ENCODE data around the gene ATP11B. TPM values are rescaled to one million over a fixed set of nuclear protein-coding genes. Genes with fewer than 3 reads are reported as not detected.

Gene ATP11B
- total and polyA plus RNA-seq, 2 experiments from 2014 or later, result 5.8 to 24.7 TPM

DNA sequence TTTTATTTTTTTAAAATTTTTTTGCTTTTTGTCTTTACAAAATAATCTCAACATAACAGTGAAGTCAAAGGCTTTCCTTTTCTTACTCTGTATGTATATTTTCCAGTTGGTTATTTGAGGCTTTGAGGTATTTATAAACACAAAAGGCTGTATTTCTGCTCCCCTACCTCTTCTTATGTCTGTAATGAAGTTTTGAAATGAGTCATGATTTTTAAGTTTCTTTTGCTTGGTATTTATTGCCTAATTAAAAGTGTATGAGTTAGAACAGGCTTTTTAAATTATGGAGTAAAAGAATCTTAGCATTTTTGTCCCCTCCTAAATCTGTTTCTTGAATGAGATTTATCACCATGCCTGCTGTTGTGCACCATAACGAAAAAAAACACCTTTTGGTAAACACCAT lies 121.0 kb downstream of the ATP11B start:
- Histone ChIP-seq H3K27ac (ENCODE audit: low read depth) (no peak overlapping the region), H4K20me1 (replicated peaks; ENCODE audit: insufficient read depth) (no peaks in the 10 kb centered on the region), H3K36me3 (ENCODE audit: insufficient read depth) (no peaks in the 10 kb centered on the region), H3K4me3 (no peak overlapping the region), H3K9me2 (ENCODE audit: insufficient read depth) (no peaks in the 10 kb centered on the region), H3K4me2 (no peak overlapping the region), H3K27me3 (ENCODE audit: insufficient read depth) (no peaks in the 10 kb centered on the region), H2AFZ (no peak overlapping the region), H3K4me1 (ENCODE audit: insufficient read depth) (no peaks in the 10 kb centered on the region), H3K79me2 (replicated peaks; ENCODE audit: insufficient read depth) (no peaks in the 10 kb centered on the region), H3F3A (replicated peaks; ENCODE audit: low read depth) (no peaks in the 10 kb centered on the region)
- H3K4me3 Mint-ChIP-seq, result no peak overlapping the region
- DNase-seq (ENCODE audit: low spot score) (no peak), ATAC-seq (no peak)
- H3K27ac Mint-ChIP-seq, result no peak overlapping the region
- no peaks in the 10 kb centered on the region for H3K27me3 Mint-ChIP-seq (ENCODE audit: insufficient read depth, low read depth, poor library complexity)
- H3K9me3 Mint-ChIP-seq, result no peaks in the 10 kb centered on the region
- H3K36me3 Mint-ChIP-seq (ENCODE audit: low read depth), result no peaks in the 10 kb centered on the region
- peaks cover 12% of the 10 kb centered on the region; the same call in 2 of the 3 replicates for H3K4me1 Mint-ChIP-seq
- TF ChIP-seq ZNF114 (CRISPR knock-in tag; IDR thresholded peaks at IDR 0.05) (no peak), REST (IDR thresholded peaks at IDR 0.05; ENCODE audit: unreplicated experiment) (no peak), EZH2 (IDR thresholded peaks at IDR 0.05; ENCODE audit: low read depth, unreplicated experiment) (no peak), ETS1 (IDR thresholded peaks at IDR 0.05) (no peak), CREB1 (CRISPR knock-in tag; IDR thresholded peaks at IDR 0.05; ENCODE audit: low read depth) (no peak), JUNB (IDR thresholded peaks at IDR 0.05; ENCODE audit: unreplicated experiment) (no peak), STAT1 (IDR thresholded peaks at IDR 0.05; ENCODE audit: unreplicated experiment) (no peak), NANOG (IDR thresholded peaks at IDR 0.05; ENCODE audit: borderline replicate concordance) (no peak), POLR2AphosphoS5 (IDR thresholded peaks at IDR 0.05; ENCODE audit: low read depth) (no peak), CTCF (conservative IDR thresholded peaks at IDR 0.05; ENCODE audit: low read depth in 2 of 2) (no peak), ZNF462 (CRISPR knock-in tag; IDR thresholded peaks at IDR 0.05) (no peak), EZH2phosphoT487 (IDR thresholded peaks at IDR 0.05; ENCODE audit: unreplicated experiment) (no peak), ZNF331 (CRISPR knock-in tag; IDR thresholded peaks at IDR 0.05; ENCODE audit: low read depth) (no peak)
